ENCODE data around the gene IREB2.

The IREB2 gene

GRCh38 chr15:78506971-78507830, 69.2 kb downstream of the IREB2 start, which contains the start of gene HYKK:
TSS of gene HYKK (plus strand) at chr15:78507577. CDS start at chr15:78513089, 5,512 bp downstream.
- Histone ChIP-seq H3K27ac (ENCODE audit: low read depth, low read length) (no peak within 1 kb of the TSS), H2AFZ (ENCODE audit: low read depth, low read length, severe bottlenecking) (peak within 1 kb of the TSS; percentile 76), H3K36me3 (ENCODE audit: low read length) (no peaks in the 10 kb centered on the region), H3K9ac (ENCODE audit: low read length) (peak within 1 kb of the TSS; percentile 57), H3K79me2 (ENCODE audit: insufficient read depth, low read length) (no peaks in the 10 kb centered on the region), H3K9me2 (replicated peaks; ENCODE audit: insufficient read depth, low read length) (no peaks in the 10 kb centered on the region), H3K9me3 (ENCODE audit: insufficient read depth, low read length) (no peaks in the 10 kb centered on the region), H3K4me2 (ENCODE audit: low read depth, low read length, poor library complexity, severe bottlenecking) (peak within 1 kb of the TSS; percentile 60), H3K4me3 (ENCODE audit: insufficient read depth, low read length, poor library complexity, severe bottlenecking) (peak within 1 kb of the TSS; percentile 59), H4K20me1 (ENCODE audit: low read depth, low read length) (no peaks in the 10 kb centered on the region), H3K27me3 (ENCODE audit: low read length) (no peaks in the 10 kb centered on the region), H3F3A (ENCODE audit: insufficient read depth) (0 out of 2 replicates have a peak, but pooled peaks cover 8% of the 10 kb centered on the region)
- TF ChIP-seq CTCF (IDR thresholded peaks at IDR 0.05; ENCODE audit: insufficient read depth, low read length, poor library complexity, severe bottlenecking) (no peak), EZH2phosphoT487 (conservative IDR thresholded peaks at IDR 0.05; ENCODE audit: low read length) (no peak)

GRCh38 chr15:78507831-78508160, 69.8 kb downstream of the IREB2 start:
- Histone ChIP-seq H3K4me2 (ENCODE audit: low read depth, low read length, poor library complexity, severe bottlenecking) (peak overlapping the region; percentile 60), H3K9me3 (ENCODE audit: insufficient read depth, low read length) (no peaks in the 10 kb centered on the region), H3K27ac (ENCODE audit: low read depth, low read length) (no peak overlapping the region), H3K9me2 (replicated peaks; ENCODE audit: insufficient read depth, low read length) (no peaks in the 10 kb centered on the region), H4K20me1 (ENCODE audit: low read depth, low read length) (no peaks in the 10 kb centered on the region), H3F3A (ENCODE audit: insufficient read depth) (0 out of 2 replicates have a peak, but pooled peaks cover 4% of the 10 kb centered on the region), H3K4me3 (ENCODE audit: insufficient read depth, low read length, poor library complexity, severe bottlenecking) (peak overlapping the region; percentile 59), H2AFZ (ENCODE audit: low read depth, low read length, severe bottlenecking) (peak overlapping the region; percentile 76), H3K36me3 (ENCODE audit: low read length) (no peaks in the 10 kb centered on the region), H3K79me2 (ENCODE audit: insufficient read depth, low read length) (no peaks in the 10 kb centered on the region), H3K9ac (ENCODE audit: low read length) (peak overlapping the region; percentile 57), H3K27me3 (ENCODE audit: low read length) (no peaks in the 10 kb centered on the region)
- no peak for TF ChIP-seq EZH2phosphoT487 (conservative IDR thresholded peaks at IDR 0.05; ENCODE audit: low read length)
- no peak for TF ChIP-seq CTCF (IDR thresholded peaks at IDR 0.05; ENCODE audit: insufficient read depth, low read length, poor library complexity, severe bottlenecking)

- H3K9ac ChIP-seq (ENCODE audit: low read length): peak overlapping the region; percentile 57
- H3F3A ChIP-seq (ENCODE audit: insufficient read depth): 0 out of 2 replicates have a peak, but pooled peaks cover 4% of the 10 kb centered on the region
- no peaks in the 10 kb centered on the region for H3K9me2 ChIP-seq (replicated peaks; ENCODE audit: insufficient read depth, low read length)
- no peaks in the 10 kb centered on the region for H3K79me2 ChIP-seq (ENCODE audit: insufficient read depth, low read length)
- H4K20me1 ChIP-seq (ENCODE audit: low read depth, low read length): no peaks in the 10 kb centered on the region
- TF ChIP-seq EZH2phosphoT487 (conservative IDR thresholded peaks at IDR 0.05; ENCODE audit: low read length): no peak
- no peak for TF ChIP-seq CTCF (IDR thresholded peaks at IDR 0.05; ENCODE audit: insufficient read depth, low read length, poor library complexity, severe bottlenecking)
- H3K4me3 ChIP-seq (ENCODE audit: insufficient read depth, low read length, poor library complexity, severe bottlenecking): peak overlapping the region; percentile 59
- no peak overlapping the region for H3K27ac ChIP-seq (ENCODE audit: low read depth, low read length)
- no peaks in the 10 kb centered on the region for H3K36me3 ChIP-seq (ENCODE audit: low read length)
- H3K9me3 ChIP-seq (ENCODE audit: insufficient read depth, low read length): no peaks in the 10 kb centered on the region
- H2AFZ ChIP-seq (ENCODE audit: low read depth, low read length, severe bottlenecking): peak overlapping the region; percentile 76
- H3K4me2 ChIP-seq (ENCODE audit: low read depth, low read length, poor library complexity, severe bottlenecking): peak overlapping the region; percentile 60
- H3K27me3 ChIP-seq (ENCODE audit: low read length): no peaks in the 10 kb centered on the region
These were observed 70.3 kb downstream of the IREB2 start for GRCh38 chr15:78508272-78508671.

Data from SU-DHL-6 (cell line).